Forelimb muscle (tissue), 1 donor: ENCODE results near the gene CRYGD. TPM values are rescaled to one million over a fixed set of nuclear protein-coding genes. Genes with fewer than 3 reads are reported as not detected.
"Not testable (repeated sequence)": the region's sequence is repeated elsewhere in the genome, so short reads cannot be mapped to it uniquely, and the experiment has no call there.

Source experiments
- DNase-seq: peaks from one replicate; pipeline ENCODE4 v3.0.0-alpha.2; 2013; ENCODE audit warnings: low read depth
- polyA plus RNA-seq: library from polyadenylated mRNA; unstranded; fragments of 120-200 nt; gene quantifications from one replicate; pipeline ENCODE4 v1.2.1, GENCODE V29; 2013; ENCODE audit not compliant: insufficient read length

CRYGD gene
- polyA plus RNA-seq = not detected

DNA sequence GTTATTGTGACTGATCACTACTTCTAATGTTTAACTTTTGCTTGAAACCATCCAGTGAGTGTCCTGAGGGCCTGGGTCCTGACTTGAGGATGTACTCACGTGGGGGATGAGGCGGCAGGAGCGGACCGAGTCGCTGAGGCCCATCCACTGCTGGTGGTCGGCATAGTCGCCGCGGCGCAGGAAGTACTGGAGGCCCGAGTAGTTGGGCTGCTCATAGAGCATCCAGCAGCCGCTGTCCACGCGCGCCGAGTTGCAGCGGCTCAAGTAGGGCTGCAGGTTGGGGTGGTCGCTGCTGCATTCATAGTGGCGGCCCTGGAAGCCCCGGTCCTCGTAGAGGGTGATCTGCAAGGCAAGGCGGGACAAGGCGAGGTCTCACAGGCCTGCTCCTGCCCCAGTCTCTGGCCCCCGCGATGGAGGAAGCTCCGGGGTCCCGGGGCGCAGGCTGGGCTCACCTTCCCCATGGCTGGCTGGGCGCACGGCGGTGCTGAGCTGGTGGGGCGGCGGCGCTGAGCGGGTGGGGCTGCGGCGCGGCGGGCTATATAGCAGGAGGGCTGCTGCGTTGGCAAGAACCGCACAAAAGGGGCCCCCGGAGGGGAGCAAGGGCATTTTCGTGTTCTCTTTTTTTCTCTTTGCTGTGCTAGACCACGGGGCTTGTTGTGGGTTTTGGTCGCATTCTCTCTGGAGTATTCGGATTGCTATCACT, at the start of gene CRYGD:
CRYGD (minus strand) TSS at position 512 of the 703 bp plus-strand sequence; CDS start at position 461, 51 bp downstream.
- DNase-seq = not testable (repeated sequence)

DNA sequence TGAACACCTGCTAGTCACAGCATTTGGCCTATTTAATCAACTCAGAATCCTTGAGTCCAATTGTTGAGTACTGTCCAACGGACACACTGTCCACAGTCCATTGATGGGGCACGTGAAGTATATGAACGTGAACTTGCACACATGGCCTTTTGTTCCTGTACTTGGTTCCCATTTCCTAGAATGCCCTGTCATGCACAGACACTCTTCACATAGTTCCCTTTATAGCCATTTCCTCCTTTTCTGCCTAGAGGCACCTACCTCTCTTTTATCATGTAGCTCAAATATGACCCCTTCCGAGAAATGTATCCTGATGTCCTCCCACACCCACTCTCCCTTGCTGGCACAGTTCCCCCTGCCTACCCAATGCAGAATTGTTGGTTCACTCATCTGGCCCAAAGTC, 47.8 kb upstream of the CRYGD start:
- DNase-seq = no peak

GRCh38 chr2:208164951-208165755, 40.8 kb upstream of the CRYGD start:
- no peak for DNase-seq

GRCh38 chr2:208163489-208163888, 39.2 kb upstream of the CRYGD start, which contains the start of gene CRYGA:
Gene CRYGA, minus strand, starts transcription at chr2:208163589. Its CDS starts 33 bp downstream, at chr2:208163556.
- no peak for DNase-seq

DNA sequence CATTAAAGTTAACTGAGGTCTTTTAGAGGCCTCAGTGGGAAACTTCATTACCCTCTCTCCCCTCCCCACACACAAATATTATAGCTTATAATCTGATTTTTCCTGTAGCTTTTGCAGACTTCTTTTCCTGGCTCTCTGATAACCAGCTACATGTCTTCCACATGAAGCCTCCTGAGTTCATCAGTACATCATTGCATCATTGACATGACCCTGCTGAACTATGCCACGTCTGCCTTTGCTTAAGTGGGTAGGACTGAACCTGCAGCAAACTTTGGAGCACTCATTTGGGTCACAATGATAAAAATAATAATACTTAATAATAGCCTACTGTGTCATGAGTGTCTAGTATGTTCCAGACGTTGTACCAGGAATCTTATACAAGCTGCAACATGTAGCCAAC, 32.1 kb upstream of the CRYGD start:
- DNase-seq = no peak

DNA sequence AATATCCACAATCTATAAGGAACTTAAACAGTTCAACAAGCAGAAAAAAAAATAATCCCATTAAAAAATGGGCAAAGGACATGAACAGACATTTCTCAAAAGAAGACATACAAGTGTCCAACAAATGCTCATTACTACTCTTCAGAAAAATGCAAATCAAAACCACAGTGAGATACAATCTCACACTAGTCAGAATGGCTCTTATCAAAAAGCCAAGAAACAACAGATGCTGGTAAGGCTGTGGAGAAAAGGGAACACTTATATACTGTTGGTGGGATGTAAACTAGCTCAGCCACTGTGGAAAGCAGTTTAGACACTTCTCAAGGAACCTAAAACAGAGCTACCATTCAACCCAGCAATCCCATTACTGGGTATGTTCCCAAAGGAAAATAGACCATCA, 28.8 kb upstream of the CRYGD start:
- no peak for DNase-seq

DNA sequence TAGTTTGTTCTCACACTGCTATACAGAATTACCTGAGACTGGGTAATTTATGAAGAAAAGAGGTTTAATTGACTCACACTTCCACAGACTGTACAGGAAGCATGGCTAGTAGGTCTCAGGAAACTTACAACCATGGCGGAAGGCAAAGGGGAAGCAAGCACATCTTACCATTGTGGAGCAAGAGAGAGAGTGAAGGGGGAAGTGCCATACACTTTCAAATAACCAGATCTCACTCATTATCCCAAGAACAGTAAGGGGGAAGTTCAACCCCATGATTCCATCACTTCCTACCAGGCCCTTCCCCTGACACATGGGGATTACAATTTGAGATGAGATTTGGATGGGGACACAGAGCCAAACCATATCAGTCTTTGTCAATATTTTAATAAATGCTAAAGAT, 26.6 kb upstream of the CRYGD start:
- DNase-seq = no peak

DNA sequence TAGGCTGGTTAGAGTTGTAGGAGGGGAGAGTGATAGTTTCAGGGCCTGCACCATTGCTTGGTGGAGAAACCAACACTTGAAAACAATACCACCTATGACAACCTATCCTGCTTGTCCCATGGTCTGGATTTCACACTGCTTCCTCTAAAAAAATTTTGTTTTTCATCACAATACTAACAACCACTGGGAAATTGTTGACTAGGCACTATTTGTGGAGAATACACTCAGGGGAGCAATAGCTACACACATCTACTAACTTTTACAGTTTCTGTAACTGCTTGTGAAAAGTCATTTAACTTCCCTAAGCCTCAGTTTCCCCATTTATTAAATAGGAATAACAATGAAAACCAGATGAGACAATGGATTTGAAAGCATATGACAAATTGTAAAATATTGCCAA, 25.8 kb upstream of the CRYGD start:
- no peak for DNase-seq

DNA sequence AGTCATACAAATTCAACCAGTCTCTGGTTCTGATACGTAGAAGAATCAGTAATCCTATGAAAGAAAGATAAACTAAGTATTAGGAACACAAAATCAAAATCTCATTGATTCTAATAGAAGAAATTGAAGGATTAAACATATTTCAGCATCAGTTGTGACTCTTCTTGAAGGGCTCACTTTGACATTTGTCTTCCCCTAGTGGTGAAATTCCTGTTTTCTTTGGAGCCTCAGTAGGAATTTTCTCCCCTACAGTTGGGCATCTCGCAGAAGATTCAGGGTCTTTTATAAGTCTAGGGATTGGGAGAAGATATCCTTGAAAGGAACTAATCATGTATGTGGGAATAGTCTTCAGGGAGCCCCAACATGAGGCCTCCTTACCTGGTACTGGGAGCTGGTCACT, 24.5 kb upstream of the CRYGD start:
- no peak for DNase-seq

DNA sequence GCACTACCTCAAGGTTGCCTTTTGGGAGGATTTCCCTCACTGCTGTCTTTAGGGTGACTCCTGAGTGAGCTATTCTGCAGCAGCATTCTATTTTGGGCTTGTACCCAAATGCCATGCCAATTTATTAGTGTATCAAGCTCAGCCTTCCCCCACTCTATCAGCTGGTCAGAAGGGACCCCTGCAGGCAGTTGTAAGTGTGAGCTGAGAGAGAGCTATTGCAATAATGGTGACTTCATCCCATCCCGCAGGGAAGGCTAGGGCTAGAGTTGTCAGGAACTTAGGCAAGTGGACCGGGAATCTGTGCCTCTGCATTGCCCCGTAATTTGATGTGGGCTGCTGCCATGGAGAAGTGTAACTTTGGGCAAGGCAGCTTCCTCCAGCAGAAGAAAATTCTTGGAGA, 23.4 kb upstream of the CRYGD start:
- DNase-seq = no peak

DNA sequence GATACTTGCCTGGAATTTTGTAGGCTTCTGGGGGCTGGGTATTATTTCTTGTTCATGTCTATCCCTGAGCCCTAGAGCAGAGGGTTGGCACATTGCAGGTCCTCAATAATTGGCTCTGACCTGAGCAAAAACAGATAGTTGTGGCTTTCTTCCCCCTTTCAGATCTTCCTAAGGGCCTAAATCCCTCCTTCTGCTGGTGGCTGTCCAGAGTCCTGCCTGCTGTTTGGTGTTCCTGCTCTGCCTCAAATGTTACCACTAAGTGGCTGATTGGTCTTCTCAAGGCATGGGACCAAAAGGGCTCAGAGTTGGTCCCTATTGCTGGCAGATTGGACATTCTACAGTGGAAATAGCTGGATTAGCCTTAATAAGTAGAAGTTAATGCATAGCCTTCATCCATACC, 22.7 kb upstream of the CRYGD start:
- DNase-seq = no peak

DNA sequence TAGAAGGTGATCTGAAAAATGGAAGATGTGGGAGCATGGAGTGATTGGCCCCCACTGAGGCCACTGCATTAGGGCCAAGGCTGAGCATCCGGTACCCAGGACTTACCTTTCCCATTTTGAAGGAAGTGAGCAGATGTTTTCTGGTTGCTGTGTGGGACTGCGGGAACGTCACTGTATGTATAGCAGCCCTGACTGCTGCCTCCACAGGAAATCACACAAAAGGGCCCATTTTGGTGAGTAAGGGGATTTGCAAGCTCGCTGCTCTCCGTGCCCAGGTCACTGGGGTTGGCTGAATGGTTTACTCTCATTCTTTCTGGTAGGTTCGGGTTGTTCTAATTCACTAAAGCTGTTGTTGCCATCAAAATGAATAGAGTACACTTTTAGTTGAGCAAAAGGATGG, 21.7 kb upstream of the CRYGD start, which contains the start of gene CRYGB:
CRYGB (minus strand) TSS at position 153 of the 400 bp plus-strand sequence; CDS start at position 115, 38 bp downstream.
- DNase-seq = no peak

GRCh38 chr2:208142925-208143799, 18.8 kb upstream of the CRYGD start:
- no peak for DNase-seq

DNA sequence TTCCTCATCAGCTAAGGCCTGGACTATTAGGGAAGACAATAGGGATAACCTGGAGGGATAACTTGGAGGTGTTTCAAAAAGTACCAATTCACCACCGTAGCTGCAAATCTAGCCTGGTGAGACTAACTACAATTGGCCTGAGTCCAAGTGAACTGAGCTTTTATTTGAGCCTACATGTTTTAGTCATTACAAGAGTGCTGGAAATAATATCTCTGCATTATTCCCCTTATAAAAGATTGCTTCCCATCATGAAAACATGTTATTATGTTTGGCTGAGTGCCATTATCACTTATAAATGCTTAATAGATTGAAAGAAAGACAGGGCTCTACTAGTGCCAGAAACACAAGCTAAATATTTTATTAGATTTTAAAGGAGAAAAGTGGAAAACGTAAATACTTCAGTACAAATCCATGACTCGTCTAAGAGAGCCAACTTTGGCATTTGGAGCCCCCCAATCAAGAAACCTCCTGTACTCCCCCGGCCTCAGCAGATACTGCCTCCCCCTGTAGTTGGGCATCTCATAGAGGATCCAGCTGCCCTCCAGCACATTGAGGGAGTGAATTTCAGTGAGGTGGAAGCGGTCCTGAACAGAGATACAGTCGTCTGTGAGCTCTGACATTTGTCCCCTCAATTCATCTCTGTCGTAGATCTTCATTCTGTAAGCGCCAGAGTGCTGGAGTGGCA, 18.1 kb upstream of the CRYGD start:
- DNase-seq = peak; percentile 1

- no peak for DNase-seq
Measured at GRCh38 chr2:208139447-208139846, 15.1 kb upstream of the CRYGD start.

DNA sequence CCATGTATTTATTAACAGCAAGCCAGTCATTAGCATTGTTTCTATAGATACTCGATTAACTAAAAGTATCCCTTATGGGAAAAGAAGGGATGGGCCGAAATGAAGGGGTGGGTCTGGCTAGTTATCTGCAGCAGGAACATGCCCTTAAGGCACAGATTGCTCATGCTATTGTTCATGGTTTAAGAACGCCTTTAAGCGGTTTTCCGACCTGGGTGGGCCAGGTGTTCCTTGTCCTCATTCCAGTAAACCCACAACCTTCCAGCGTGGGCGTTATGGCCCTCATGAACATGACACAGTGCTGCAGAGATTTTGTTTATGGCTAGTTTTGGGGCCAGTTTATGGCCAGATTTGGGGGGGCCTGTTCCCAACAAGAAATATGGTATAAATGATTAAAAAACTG, 14.0 kb upstream of the CRYGD start:
- not testable (repeated sequence) for DNase-seq

- no peak for DNase-seq
Measured at GRCh38 chr2:208136716-208137094, 12.4 kb upstream of the CRYGD start.

- DNase-seq = no peak
Measured at GRCh38 chr2:208135794-208136715, 11.7 kb upstream of the CRYGD start.

DNA sequence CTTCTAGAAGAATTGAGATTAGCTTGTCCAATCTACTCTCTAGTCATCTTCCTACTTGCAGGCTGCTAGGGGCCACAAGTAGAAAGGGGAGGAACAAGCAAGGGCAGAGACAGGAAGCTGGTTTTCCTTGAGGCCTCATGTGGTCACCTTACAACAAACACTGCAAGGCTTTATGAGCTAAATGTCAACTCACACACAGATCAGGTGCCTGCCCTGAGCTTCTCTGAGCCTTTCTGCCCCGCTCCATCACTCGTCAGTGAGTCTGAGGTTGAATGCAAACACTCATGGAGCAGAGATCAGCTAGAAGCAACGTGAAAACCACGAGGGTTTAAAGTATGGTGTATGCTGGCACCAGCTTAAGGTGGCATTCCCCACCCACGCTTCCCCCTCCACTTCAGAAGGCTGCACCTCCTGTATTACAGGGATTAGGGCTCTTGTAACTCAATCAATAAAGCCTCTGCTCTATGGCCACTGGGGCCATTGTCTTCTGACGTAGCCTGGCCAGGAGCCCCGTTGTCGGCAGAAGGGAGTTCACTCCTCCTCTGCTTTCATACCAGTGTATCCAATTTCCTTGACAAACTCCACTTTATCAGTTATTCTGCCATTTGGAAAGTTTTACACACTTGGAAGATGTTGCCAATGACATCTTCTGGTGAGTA, 10.7 kb upstream of the CRYGD start:
- no peak for DNase-seq

GRCh38 chr2:208130712-208131110, 6.4 kb upstream of the CRYGD start:
- DNase-seq = no peak
